Body of pancreas (tissue), 4 donors: Measurements from ENCODE around the gene COL27A1.

Experiments used
- POLR2A ChIP-seq, 3 donors: fragments of 450-650 bp; IDR thresholded peaks; one replicate each; pipeline ENCODE4 v1.6.1; 2016; ENCODE audit warnings: antibody characterized with exemption in 3 of 3, mild to moderate bottlenecking in 2 of 3
- TF ChIP-seq, protein P1 (sequence below), 7 experiments: fragments of 450-650 bp in 4 of 7; fragments of 200-600 bp in 3 of 7; sonication (generic) in 3 of 7; IDR thresholded peaks; one replicate each; pipeline ENCODE4 v1.5.1; 2016 to 2019; ENCODE audit warnings: antibody characterized with exemption in 7 of 7

DNA sequence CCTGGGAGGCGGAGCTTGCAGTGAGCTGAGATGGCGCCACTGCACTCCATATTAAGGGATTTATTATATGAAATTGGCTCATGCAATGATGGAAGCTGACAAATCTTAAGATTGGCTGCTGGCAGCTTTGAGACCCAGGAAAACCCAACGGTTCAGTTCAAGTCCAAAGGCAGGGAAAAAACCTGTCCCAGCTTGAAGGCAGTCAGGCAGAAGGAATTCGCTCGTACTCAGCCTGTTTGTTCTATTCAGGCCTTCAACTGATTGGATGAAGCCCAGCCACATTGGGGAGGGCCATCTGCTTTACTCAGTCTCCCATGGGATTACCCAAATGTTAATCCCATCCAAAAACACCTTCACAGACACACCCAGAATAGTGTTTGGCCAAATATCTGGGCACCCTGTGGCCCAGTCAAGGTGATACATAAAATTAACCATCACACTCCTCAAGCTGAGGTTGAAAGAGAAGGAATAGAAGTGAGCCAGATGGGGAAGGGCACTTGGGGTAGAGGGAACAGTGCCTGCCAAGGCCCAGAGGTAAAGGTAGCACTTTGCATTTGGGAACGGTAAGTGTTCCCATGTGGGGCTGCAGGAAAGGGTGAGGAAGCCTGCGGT is 159.0 kb downstream of the COL27A1 start:
- TF ChIP-seq, protein P1, sequence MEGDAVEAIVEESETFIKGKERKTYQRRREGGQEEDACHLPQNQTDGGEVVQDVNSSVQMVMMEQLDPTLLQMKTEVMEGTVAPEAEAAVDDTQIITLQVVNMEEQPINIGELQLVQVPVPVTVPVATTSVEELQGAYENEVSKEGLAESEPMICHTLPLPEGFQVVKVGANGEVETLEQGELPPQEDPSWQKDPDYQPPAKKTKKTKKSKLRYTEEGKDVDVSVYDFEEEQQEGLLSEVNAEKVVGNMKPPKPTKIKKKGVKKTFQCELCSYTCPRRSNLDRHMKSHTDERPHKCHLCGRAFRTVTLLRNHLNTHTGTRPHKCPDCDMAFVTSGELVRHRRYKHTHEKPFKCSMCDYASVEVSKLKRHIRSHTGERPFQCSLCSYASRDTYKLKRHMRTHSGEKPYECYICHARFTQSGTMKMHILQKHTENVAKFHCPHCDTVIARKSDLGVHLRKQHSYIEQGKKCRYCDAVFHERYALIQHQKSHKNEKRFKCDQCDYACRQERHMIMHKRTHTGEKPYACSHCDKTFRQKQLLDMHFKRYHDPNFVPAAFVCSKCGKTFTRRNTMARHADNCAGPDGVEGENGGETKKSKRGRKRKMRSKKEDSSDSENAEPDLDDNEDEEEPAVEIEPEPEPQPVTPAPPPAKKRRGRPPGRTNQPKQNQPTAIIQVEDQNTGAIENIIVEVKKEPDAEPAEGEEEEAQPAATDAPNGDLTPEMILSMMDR (IDR thresholded peaks at IDR 0.05), result no peak
- TF ChIP-seq POLR2A (IDR thresholded peaks at IDR 0.05), result no peak
